ENCODE data around the gene SLC27A4.

Gene SLC27A4

DNA sequence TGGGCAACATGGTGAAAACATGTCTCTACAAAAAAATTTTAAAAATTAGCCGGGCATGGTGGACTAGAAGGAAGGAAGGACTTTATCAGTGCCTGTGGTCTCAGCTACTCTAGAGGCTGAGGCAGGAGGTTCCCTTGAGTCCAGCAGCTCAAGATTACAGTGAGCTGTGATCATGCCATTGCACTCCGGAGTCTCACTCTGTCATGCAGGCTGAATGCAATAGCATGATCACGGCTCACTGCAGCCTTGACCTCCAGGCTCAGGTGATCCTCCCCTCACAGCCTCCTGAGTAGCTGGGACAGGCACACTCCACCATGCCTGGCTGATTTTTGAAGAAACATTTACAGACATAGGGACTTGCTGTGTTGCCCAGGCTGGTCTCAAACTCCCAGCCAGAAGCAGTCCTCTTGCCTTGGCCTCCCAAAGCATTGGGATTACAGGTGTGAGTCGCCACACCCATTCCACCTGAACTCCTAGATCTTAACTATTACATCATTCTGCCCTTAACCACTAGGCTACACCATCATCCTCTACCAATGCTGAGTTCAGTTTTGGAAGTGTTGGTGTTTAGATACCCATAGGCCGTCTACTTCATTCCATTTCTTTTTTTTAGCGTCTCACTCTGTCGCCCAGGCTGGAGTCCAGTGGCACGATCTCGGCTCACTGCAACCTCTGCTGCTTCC is 28.8 kb downstream of the SLC27A4 start:
- no peak for DNase-seq

DNA sequence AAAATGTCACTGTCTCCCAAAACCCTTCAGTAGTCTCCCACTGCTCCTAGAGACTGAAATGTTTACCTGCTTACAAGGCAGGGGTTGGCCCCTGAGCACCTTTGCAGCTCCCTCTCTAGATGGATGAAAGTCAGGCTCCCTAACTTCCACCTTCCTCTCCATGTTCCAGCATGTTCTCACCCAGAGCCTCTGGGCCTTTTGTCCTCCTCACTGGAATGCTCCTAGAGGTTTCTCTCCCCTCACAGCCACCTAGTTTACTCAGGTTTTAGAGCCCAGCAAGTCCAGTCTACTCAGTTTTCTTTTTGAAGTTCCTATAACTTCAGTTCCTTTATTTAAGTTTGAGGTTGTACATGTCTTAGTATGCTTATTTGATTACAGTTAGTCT is 30.0 kb downstream of the SLC27A4 start:
- DNase-seq: no peak

GRCh38 chr9:128370752-128371629 is 30.7 kb downstream of the SLC27A4 start, which contains the start of gene URM1:
TSS of gene URM1 (plus strand) at chr9:128371374. CDS start at chr9:128371381, 7 bp downstream.
- DNase-seq: peak; percentile 43

- DNase-seq: no peak
Measured at GRCh38 chr9:128371630-128372117, 31.3 kb downstream of the SLC27A4 start.

- DNase-seq: no peak
Measured at GRCh38 chr9:128372188-128372641, 31.9 kb downstream of the SLC27A4 start.

DNA sequence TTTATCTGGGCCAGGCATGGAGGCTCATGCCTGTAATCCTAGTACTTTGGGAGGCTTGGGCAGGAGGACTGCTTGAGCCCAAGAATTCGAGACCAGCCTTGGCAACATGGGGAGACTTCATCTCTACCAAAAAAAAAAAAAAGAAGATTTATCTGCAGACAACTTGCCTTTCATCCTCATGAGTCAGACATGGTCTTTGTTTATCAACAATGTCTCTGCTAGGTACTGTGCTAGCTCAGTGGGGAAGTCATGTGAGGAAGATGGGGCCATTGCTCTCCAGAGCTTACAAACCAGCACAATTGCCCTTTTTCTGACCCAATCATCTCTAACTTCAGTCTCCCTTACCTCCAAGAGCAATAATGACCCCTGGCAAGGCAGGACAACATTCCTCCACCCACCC is 32.5 kb downstream of the SLC27A4 start:
- DNase-seq: no peak

GRCh38 chr9:128374221-128374675 is 33.9 kb downstream of the SLC27A4 start:
- no peak for DNase-seq

GRCh38 chr9:128375865-128376264 is 35.5 kb downstream of the SLC27A4 start:
- DNase-seq: no peak

GRCh38 chr9:128382261-128382660 is 41.9 kb downstream of the SLC27A4 start:
- no peak for DNase-seq

GRCh38 chr9:128383007-128383753 is 42.9 kb downstream of the SLC27A4 start:
- no peak for DNase-seq

GRCh38 chr9:128383791-128384190 is 43.5 kb downstream of the SLC27A4 start:
- no peak for DNase-seq

DNA sequence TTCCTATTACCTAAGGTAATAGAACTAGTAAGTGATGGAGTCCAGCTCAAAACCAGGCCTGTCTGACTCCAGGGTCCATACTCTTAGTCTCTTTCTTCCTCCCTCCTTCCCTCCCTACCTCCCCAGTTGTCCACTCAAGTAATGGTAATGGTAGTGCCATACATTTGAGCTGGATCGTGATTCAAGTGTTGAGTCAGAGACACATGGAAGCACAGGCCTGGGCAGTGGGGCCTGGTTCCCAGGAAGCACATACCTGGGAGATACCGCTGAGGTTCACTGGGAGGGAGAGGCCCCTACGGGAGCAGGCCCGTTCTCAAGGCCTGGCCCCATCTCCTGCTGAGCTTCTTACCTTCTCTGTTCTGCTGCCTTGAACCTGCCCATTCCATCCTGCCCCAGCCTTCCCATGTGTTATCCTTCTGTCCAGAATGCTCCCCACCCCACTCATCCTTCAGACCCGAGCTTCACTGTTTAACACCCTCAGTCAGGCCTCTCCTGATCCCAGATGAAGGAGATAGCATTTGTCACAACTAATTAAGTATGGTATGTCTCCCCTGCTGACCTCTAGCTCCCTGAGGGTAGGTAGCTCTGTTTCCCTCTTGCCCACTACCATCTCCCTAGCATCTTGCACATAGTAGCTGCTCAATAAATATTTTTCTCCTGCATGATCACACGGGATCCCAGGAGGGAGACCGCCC is 44.6 kb downstream of the SLC27A4 start:
- DNase-seq: no peak

GRCh38 chr9:128385496-128386460 is 45.5 kb downstream of the SLC27A4 start:
- DNase-seq: no peak

DNA sequence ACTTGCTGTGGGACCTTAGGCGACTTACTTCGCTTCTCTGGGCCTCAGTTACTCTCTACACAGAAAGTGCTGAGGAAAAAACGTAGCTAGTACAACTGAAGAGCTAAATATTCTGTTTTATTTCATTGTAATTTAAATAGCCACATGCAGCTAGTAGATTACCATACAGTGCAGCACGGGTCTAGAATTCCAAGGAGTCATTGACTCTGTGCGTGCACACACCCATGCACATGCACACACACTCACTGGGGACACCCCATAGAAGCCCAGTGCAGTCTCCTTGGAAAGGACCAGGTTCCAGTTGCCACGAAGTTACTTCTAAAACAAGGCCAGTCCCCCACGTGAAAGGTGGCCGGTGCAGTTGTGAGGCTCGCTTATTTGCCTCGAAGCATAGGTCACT is 47.8 kb downstream of the SLC27A4 start:
- no peak for DNase-seq

DNA sequence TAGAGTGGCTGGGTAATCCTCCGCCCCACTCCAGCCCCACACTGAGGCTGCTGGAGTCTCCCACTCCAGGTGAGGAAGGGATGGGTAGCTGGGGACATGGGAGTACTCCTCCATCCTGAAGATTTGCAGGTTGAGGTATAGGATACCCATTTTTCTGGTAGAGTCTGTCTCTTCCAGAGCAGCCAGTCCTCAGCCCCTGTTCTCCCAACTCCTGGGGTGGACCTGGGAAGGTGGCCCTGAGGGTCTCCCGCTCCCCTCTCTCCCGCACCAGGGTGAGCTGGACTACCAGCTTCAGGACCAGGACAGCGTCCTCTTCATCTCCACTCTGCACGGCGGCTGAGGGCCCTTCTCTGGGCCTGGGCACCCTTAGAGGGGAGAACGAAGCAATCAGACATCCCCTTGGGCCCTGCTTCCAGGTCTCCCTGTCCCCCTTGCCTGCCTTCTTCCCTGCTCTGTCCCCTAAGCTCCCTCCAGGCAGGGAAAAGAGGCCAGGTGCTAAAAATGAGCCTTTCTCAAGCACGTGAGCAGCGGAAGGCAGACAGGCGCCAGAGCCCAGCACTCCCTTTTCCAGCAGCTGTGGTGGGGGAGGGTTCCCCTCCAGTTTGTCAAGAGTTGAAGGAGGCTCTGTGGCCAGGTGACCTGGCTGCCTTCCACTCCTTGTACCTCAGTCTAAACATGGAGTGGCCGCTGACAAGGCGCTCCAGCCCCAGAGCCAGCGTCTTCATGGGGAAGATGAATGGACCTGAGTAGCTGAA is 49.2 kb downstream of the SLC27A4 start:
- no peak for DNase-seq

- no peak for DNase-seq
Measured at GRCh38 chr9:128390150-128390812, 50.0 kb downstream of the SLC27A4 start.

- DNase-seq: no peak
Measured at GRCh38 chr9:128390813-128391711, 50.7 kb downstream of the SLC27A4 start.

- no peak for DNase-seq
Measured at GRCh38 chr9:128391956-128392301, 51.6 kb downstream of the SLC27A4 start.

All from NCI-H1436 treated with DMSO at 0.1 percent for 48 hours (cell line).